ENCODE data around the gene DDX43.
"Not testable (repeated sequence)": the region's sequence is repeated elsewhere in the genome, so short reads cannot be mapped to it uniquely, and the experiment has no call there.

DDX43 gene

DNA sequence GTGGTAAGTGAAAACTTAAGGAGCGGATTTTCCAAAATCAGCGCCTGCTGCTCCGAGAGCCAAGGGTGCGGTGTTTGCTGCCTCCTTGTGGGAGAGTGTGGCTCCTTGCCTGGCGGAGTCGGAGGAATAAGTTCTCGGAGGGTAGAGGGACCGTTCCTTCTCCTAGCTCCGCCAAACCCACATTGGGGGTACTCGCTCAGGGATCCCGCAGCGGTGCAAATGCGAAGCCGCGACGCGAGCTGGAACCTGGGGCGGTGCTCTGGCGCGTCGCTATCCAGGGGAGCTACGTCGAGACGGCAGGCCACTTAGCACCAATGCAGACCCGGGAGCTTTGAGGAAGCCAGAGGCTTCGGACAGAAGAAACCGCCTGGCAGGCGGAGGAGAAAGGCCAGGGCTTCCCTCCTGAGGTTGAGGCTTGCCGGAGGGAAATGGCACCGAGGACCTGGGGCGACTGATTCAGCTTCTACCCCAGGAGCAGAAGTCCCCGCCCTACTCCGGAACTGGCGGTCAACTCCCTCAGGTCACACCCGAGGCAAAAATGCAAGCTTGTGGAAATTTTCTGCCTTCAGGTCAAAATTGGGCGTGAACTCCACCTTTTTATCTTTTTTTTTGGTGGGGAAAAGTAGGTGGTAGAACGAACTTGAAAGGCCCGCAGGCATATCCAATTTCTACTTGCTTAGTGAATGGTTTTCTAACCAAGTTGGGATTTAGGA lies 5.7 kb upstream of the DDX43 start:
- no peak overlapping the region for H3K27ac ChIP-seq
- TF ChIP-seq ZFX (IDR thresholded peaks at IDR 0.05; ENCODE audit: borderline replicate concordance) (no peak), CTCF (IDR thresholded peaks at IDR 0.05) (peak; percentile 88)

DNA sequence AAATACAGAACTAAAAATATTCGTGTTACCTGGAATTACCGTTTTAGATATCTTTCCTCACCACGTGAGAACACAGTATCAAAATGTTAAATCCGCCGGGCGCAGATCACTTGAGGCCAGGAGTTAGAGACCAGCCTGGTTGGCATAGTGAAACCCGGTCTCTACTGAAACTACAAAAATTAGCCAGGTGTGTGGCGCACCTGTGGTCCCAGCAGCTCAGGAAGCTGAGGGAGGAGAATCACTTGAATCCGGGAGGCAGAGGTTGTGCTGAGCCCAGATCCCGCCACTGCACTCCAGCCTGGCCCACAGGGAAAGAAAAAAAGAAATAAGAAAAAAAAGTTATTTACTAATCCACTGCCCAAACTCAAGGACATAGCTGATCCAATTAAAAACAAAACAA lies 4.8 kb upstream of the DDX43 start:
- TF ChIP-seq ZFX (IDR thresholded peaks at IDR 0.05; ENCODE audit: borderline replicate concordance) (no peak), CTCF (IDR thresholded peaks at IDR 0.05) (no peak)
- no peak overlapping the region for H3K27ac ChIP-seq

- no peak overlapping the region for H3K27ac ChIP-seq
- no peak for TF ChIP-seq ZFX (IDR thresholded peaks at IDR 0.05; ENCODE audit: borderline replicate concordance)
- no peak for TF ChIP-seq CTCF (IDR thresholded peaks at IDR 0.05)
Measured at GRCh38 chr6:73391675-73392074, 3.0 kb upstream of the DDX43 start.

GRCh38 chr6:73392188-73392587 lies 2.4 kb upstream of the DDX43 start:
- H3K27ac ChIP-seq = not testable (repeated sequence)

GRCh38 chr6:73393278-73393677 lies 1.4 kb upstream of the DDX43 start:
- no peak for TF ChIP-seq CTCF (IDR thresholded peaks at IDR 0.05)
- no peak overlapping the region for H3K27ac ChIP-seq

- H3K27ac ChIP-seq = no peak overlapping the region
- no peak for TF ChIP-seq ZFX (IDR thresholded peaks at IDR 0.05; ENCODE audit: borderline replicate concordance)
- no peak for TF ChIP-seq CTCF (IDR thresholded peaks at IDR 0.05)
Measured at GRCh38 chr6:73395875-73396274, 1.2 kb downstream of the DDX43 start.

GRCh38 chr6:73400656-73401055 lies 6.0 kb downstream of the DDX43 start:
- TF ChIP-seq CTCF (IDR thresholded peaks at IDR 0.05) (no peak), ZFX (IDR thresholded peaks at IDR 0.05; ENCODE audit: borderline replicate concordance) (no peak)
- no peak overlapping the region for H3K27ac ChIP-seq

DNA sequence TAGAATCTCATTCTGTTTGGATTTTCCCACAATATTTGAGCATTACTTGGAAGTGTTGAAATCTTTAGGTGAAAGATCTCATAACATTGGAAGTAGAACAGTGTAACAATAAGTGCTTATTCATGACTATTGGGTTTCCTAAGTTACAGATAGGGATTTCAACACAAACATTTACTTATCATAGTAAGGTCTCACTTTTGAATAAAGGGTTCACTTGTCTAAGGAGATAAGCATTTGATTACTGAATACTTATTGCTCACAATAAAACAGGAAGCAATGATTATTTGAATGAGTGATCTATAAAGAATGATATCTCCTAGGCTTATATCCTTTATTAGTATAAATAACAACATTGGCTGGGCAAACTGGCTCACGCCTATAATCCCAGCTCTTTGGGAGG lies 14.8 kb downstream of the DDX43 start:
- H3K27ac ChIP-seq = no peak overlapping the region
- TF ChIP-seq ZFX (IDR thresholded peaks at IDR 0.05; ENCODE audit: borderline replicate concordance) (no peak), CTCF (IDR thresholded peaks at IDR 0.05) (no peak)
